ENCODE measurements around the gene KRT74.

DNA sequence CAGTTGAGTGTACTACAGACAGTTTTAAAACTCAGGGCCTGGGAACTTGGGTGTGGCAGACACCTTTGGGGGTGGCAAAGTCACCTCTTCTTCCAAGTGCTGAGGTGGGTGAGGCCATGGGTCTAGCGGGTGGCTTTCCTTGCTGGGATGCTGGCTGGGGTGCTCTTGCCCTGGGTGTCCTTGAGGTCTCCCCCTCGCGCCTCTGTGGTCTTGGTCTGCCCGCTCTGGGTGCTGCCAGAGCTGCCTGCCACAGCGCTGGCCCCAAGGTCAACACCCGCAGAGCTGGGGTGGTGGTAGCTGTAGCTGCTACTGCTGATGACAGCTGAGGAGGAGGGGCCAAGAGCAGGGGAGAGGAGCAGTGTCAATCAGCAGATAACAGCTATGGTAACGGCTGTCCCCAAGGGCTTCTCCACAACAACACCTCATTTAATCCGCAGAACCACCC, 6.8 kb downstream of the KRT74 start:
- TF ChIP-seq POLR2A (IDR thresholded peaks at IDR 0.05; ENCODE audit: control extremely low read depth in 1 of 2, low read depth in 2 of 2, low read length in 2 of 2) (no peak), NANOG (IDR thresholded peaks at IDR 0.05; ENCODE audit: insufficient read depth, low read depth, low read length, poor library complexity, severe bottlenecking) (no peak)
